ENCODE data around the gene LAMTOR4.

Gene LAMTOR4

DNA sequence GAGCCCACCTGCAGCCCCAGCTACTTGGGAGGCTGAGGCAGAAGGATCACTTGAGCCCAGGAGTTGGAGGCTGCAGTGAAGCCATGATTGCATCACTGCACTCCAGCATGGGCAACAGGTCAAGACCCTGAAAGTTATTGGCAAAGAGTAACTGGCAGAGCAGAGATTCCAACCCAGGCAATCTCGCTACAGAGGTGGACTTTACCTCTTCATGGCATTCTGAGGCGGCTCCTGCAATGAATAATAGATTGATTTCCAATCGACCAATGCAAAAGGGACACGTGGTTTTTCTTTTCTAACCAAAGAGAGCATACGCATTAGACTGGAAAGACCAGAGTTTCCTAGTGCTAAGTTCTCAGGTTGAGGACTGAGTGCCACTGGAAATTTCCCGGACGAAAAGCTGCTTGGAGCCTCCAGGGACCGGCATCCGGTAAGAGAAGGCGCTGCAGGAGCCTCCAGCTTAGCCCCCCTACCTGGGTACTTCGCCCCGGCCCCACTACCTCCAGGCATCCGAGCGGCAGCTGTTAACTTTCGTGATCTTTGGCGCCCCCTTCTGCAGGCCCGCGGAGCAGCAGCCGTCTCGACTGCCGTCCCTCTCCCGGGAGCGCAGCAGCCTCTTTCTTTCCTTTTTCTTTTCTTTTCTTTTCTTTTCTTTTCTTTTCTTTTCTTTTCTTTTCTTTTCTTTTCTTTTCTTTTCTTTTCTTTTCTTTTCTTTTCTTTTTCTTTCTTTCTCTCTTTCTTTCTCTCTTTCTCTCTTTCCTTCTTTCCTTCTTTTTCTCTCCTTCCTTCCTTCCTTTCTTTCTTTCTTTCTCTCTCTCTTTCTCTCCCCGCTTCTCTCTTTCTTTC, 17.9 kb upstream of the LAMTOR4 start:
- TF ChIP-seq RAD21 (IDR thresholded peaks at IDR 0.05; ENCODE audit: low read depth) (peak; percentile 66), CREB1 (IDR thresholded peaks at IDR 0.05; ENCODE audit: low read depth) (no peak)

- no peak for TF ChIP-seq MAX (IDR thresholded peaks at IDR 0.05)
Measured at GRCh38 chr7:100132126-100132525, 16.6 kb upstream of the LAMTOR4 start.

DNA sequence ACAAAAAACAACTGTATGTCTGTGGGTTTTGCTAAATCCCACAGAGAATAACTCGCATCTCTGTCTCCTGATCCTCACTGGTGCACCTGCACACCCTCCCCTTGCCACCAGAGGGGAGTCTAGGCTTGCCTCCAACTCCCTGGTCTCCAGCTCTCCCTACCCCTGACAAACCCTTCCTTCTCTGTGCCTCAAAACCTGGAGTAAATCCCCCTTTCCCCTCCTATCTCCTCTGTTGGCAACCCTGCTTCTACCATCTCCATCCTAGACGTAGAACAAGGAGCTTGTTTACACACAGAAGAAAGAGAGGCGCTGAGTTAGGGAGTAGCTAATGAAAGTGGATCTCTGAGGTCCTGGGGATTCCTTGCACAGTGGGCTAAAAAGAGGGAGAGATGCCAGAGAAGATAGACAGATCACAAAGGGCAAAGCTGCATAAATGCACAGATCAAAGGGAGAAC, 16.0 kb upstream of the LAMTOR4 start:
- TF ChIP-seq MAX (IDR thresholded peaks at IDR 0.05) (no peak), ZBTB7A (IDR thresholded peaks at IDR 0.05; ENCODE audit: low read depth) (no peak), TCF12 (IDR thresholded peaks at IDR 0.05; ENCODE audit: low read depth) (no peak), RAD21 (IDR thresholded peaks at IDR 0.05; ENCODE audit: low read depth) (peak; percentile 89), FOXM1 (IDR thresholded peaks at IDR 0.05; ENCODE audit: borderline replicate concordance, low read depth) (no peak), CEBPB (IDR thresholded peaks at IDR 0.05) (no peak)

DNA sequence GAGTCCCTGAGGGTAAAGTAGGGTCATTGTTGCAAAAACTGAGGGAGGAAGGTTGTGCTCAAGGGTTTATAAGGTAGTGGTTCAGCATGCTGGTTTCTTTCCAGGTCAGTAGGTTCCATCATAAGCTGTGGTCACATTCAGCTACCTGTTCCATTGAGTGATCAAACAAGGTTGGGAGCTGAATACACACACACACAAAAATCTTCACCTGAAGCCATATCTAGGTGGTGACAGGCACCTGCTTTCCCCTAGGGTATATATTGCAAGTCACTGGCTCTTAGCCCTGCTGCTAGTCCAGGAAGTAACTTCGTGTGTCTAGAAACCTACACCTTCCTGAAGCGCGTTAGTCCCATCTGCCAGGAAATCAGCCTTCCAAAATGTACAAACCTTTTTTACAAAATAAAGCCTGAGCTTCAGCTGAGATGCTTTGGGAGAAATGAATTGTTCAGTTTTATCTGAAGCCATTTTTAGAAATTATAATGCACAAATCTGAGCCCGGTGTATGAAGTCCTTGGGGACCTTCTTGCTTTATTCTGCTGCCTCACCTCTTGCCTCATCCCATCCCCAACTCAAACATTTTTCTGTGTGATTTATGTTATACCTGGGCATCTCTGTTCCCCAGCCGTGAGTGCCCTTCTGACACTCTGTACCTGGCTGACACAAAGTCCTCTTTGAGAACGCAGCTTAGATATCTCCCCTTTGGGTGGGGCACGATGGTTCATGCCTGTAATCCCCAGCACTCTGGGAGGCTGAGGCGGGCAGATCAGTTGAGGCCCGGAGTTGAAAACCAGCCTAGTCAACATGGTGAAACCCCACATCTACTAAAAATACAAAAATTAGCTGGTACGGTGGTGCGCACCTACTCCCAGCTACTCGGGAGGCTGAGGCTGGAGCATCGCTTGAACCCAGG, 10.6 kb upstream of the LAMTOR4 start:
- TF ChIP-seq FOXM1 (IDR thresholded peaks at IDR 0.05; ENCODE audit: borderline replicate concordance, low read depth), result no peak
- no peak for TF ChIP-seq CREB1 (IDR thresholded peaks at IDR 0.05; ENCODE audit: low read depth)
- TF ChIP-seq RAD21 (IDR thresholded peaks at IDR 0.05; ENCODE audit: low read depth), result no peak
- no peak for TF ChIP-seq MAX (IDR thresholded peaks at IDR 0.05)
- TF ChIP-seq ZBTB7A (IDR thresholded peaks at IDR 0.05; ENCODE audit: low read depth), result no peak
- TF ChIP-seq NFIC (IDR thresholded peaks at IDR 0.05), result no peak
- TF ChIP-seq TAF1 (IDR thresholded peaks at IDR 0.05; ENCODE audit: low read depth), result no peak
- no peak for TF ChIP-seq EGR1 (IDR thresholded peaks at IDR 0.05)

GRCh38 chr7:100141555-100141949, 7.2 kb upstream of the LAMTOR4 start:
- TF ChIP-seq TCF12 (IDR thresholded peaks at IDR 0.05; ENCODE audit: low read depth) (no peak), EGR1 (IDR thresholded peaks at IDR 0.05) (no peak), TAF1 (IDR thresholded peaks at IDR 0.05; ENCODE audit: low read depth) (no peak), RAD21 (IDR thresholded peaks at IDR 0.05; ENCODE audit: low read depth) (no peak), EP300 (IDR thresholded peaks at IDR 0.05; ENCODE audit: borderline replicate concordance) (no peak), REST (IDR thresholded peaks at IDR 0.05; ENCODE audit: low read depth) (no peak), MAX (IDR thresholded peaks at IDR 0.05) (no peak), CREB1 (IDR thresholded peaks at IDR 0.05; ENCODE audit: low read depth) (no peak), YY1 (IDR thresholded peaks at IDR 0.05; ENCODE audit: low read depth) (no peak), ZBTB7A (IDR thresholded peaks at IDR 0.05; ENCODE audit: low read depth) (no peak), TEAD4 (IDR thresholded peaks at IDR 0.05) (no peak), CEBPB (IDR thresholded peaks at IDR 0.05) (no peak), FOXM1 (IDR thresholded peaks at IDR 0.05; ENCODE audit: borderline replicate concordance, low read depth) (no peak), NFIC (IDR thresholded peaks at IDR 0.05) (no peak)
- TF ChIP-seq, protein P1, sequence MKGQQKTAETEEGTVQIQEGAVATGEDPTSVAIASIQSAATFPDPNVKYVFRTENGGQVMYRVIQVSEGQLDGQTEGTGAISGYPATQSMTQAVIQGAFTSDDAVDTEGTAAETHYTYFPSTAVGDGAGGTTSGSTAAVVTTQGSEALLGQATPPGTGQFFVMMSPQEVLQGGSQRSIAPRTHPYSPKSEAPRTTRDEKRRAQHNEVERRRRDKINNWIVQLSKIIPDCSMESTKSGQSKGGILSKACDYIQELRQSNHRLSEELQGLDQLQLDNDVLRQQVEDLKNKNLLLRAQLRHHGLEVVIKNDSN (IDR thresholded peaks at IDR 0.05), result no peak

DNA sequence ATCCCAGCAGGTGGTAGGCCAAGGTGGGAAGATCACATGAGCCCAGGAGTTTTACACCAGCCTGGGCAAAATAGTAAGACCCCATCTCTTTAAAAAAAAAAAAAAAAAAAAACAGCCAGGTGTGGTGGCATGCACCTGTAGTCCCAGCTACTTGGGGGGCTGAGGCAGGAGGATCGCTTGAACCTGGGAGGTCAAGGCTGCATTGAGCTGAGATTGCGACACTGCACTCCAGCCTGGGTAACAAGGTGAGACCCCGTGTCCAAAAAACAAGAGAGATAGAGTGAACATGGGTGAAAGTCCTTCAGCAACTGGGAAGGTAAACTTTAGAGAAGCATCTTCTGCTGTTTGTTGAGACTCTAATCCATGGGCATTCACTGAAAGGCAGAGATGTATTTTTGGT, 6.3 kb upstream of the LAMTOR4 start:
- TF ChIP-seq RAD21 (IDR thresholded peaks at IDR 0.05; ENCODE audit: low read depth) (no peak), CREB1 (IDR thresholded peaks at IDR 0.05; ENCODE audit: low read depth) (no peak), TCF12 (IDR thresholded peaks at IDR 0.05; ENCODE audit: low read depth) (no peak), ZBTB7A (IDR thresholded peaks at IDR 0.05; ENCODE audit: low read depth) (no peak), EGR1 (IDR thresholded peaks at IDR 0.05) (no peak), FOXM1 (IDR thresholded peaks at IDR 0.05; ENCODE audit: borderline replicate concordance, low read depth) (no peak), TEAD4 (IDR thresholded peaks at IDR 0.05) (no peak), NFIC (IDR thresholded peaks at IDR 0.05) (no peak), CEBPB (IDR thresholded peaks at IDR 0.05) (no peak), EP300 (IDR thresholded peaks at IDR 0.05; ENCODE audit: borderline replicate concordance) (no peak), MAX (IDR thresholded peaks at IDR 0.05) (no peak), YY1 (IDR thresholded peaks at IDR 0.05; ENCODE audit: low read depth) (no peak), REST (IDR thresholded peaks at IDR 0.05; ENCODE audit: low read depth) (no peak), TAF1 (IDR thresholded peaks at IDR 0.05; ENCODE audit: low read depth) (no peak)
- TF ChIP-seq, protein P1 (IDR thresholded peaks at IDR 0.05), result no peak

Data from Ishikawa (cell line).